ENCODE data around the gene UTS2. TPM values are rescaled to one million over a fixed set of nuclear protein-coding genes. Genes with fewer than 3 reads are reported as not detected.

UTS2 gene
- total and polyA plus RNA-seq, 2 of the 4 experiments (the other 2 are of a cell fraction): not detected

DNA sequence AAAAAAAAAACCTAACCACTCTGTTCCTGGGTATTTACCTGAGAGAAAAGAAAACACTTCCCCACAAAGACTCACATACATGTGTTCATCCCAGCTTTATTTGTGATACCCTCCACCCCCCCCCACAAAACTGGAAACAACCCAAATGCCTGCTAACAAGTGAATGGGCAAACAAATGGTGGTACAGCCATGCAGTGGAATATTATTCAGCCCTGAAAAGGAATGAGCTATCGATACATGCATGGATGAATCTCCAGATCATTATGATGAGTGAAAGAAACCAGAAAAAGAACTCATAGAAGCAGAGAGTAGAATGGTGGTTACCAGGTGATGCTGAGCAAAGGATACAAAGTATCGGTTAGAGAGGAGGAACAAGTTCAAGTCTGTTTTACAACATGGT lies 38.0 kb upstream of the UTS2 start:
- intact Hi-C loops (cut with micrococcal nuclease): no loop called here
- Histone ChIP-seq H3K18ac (ENCODE audit: low read depth, low read length) (no peak overlapping the region), H3K4ac (ENCODE audit: low read depth, low read length) (no peak overlapping the region), H3K4me3 (ENCODE audit: insufficient read depth, low read depth, low read length) (no peak overlapping the region), H2BK20ac (ENCODE audit: low read depth, low read length) (no peak overlapping the region), H2AK5ac (ENCODE audit: low read depth, low read length) (no peak overlapping the region), H3K9me1 (ENCODE audit: insufficient read depth, low read length) (no peaks in the 10 kb centered on the region; the same call in 1 of the 2 replicates), H4K20me1 (ENCODE audit: insufficient read depth, low read length) (no peaks in the 10 kb centered on the region), H3K23ac (ENCODE audit: low read depth, low read length) (no peak overlapping the region), H3K14ac (replicated peaks; ENCODE audit: low read depth, low read length) (no peak overlapping the region), H2BK15ac (ENCODE audit: low read depth, low read length) (no peak overlapping the region), H4K8ac (ENCODE audit: low read depth in 2 of 2, low read length in 2 of 2) (no peak overlapping the region), H4K5ac (ENCODE audit: low read depth, low read length) (no peak overlapping the region), H2BK120ac (ENCODE audit: low read depth, low read length) (no peak overlapping the region), H3K79me1 (ENCODE audit: low read depth in 1 of 2, low read length in 2 of 2) (no peaks in the 10 kb centered on the region), H3K9me3 (ENCODE audit: control insufficient read depth, insufficient read depth, low read length) (no peaks in the 10 kb centered on the region), H3K4me1 (ENCODE audit: control insufficient read depth, insufficient read depth, low read length) (peaks cover 2% of the 10 kb centered on the region), H3K27me3 (ENCODE audit: control insufficient read depth, insufficient read depth, low read length) (peaks cover 6% of the 10 kb centered on the region; the same call in 1 of the 2 replicates), H3K27ac (ENCODE audit: insufficient read depth, low read length) (no peak overlapping the region), H3K4me2 (ENCODE audit: low read depth, low read length) (no peak overlapping the region), H4K91ac (ENCODE audit: insufficient read depth, low read depth, low read length) (no peak overlapping the region), H3K9ac (ENCODE audit: low read depth, low read length) (no peak overlapping the region), H3K56ac (ENCODE audit: extremely low read depth, insufficient read depth, low read length) (no peak overlapping the region), H2AK9ac (replicated peaks; ENCODE audit: low read depth, low read length, poor library complexity) (no peak overlapping the region), H2AFZ (replicated peaks; ENCODE audit: low read length, poor library complexity) (no peak overlapping the region), H2BK5ac (ENCODE audit: low read depth, low read length, poor library complexity, severe bottlenecking) (no peak overlapping the region), H3K36me3 (ENCODE audit: control insufficient read depth, insufficient read depth, low read length) (no peaks in the 10 kb centered on the region)
- POLR2A ChIA-PET (ENCODE audit: unreplicated experiment): no interaction called here
- no peak for DNase-seq
- CTCF ChIA-PET: no interaction called here
- in situ Hi-C loops (cut with MboI; ENCODE audit: low sequenced_read_pairs): no loop called here
- no TSS peak for BruUV-seq (replicated peaks)
- ATAC-seq (ENCODE audit: low read depth): no peak
- WGBS, 2 experiments (ENCODE audit: extremely low coverage in 2 of 2, insufficient read length in 1 of 2): 100% methylated on average over 1 of the region's 2 CpGs; no CpG with 5 or more reads in 1 of the 2 experiments
- no peak for TF ChIP-seq CEBPB (IDR thresholded peaks at IDR 0.05; ENCODE audit: low read depth, low read length)
- TF ChIP-seq BHLHE40 (IDR thresholded peaks at IDR 0.05; ENCODE audit: low read depth, low read length): no peak
- no peak for TF ChIP-seq RFX5 (IDR thresholded peaks at IDR 0.05; ENCODE audit: low read depth, low read length)
- no peak for TF ChIP-seq MAFK (IDR thresholded peaks at IDR 0.05; ENCODE audit: low read depth, low read length)
- dilution Hi-C loops (cut with HindIII; ENCODE audit: low sequenced_read_pairs, unreplicated experiment): no loop called here
